ENCODE measurements around the gene TMPRSS7.
A peak's percentile ranks its signal among the peaks of the same experiment; 100 is the strongest.
"Not testable (repeated sequence)": the region's sequence is repeated elsewhere in the genome, so short reads cannot be mapped to it uniquely, and the experiment has no call there.

Gene TMPRSS7

GRCh38 chr3:112012205-112012992, 22.1 kb upstream of the TMPRSS7 start:
- no peak for DNase-seq (ENCODE audit: low spot score)

GRCh38 chr3:112013058-112013783, 21.3 kb upstream of the TMPRSS7 start:
- DNase-seq (ENCODE audit: low spot score) = peak; percentile 63

- no peak for DNase-seq (ENCODE audit: low spot score)
These were observed 20.8 kb upstream of the TMPRSS7 start for GRCh38 chr3:112013784-112014143.

GRCh38 chr3:112017091-112017490, 17.4 kb upstream of the TMPRSS7 start:
- no peak for DNase-seq (ENCODE audit: low spot score)

- DNase-seq (ENCODE audit: low spot score) = no peak
These were observed 15.8 kb upstream of the TMPRSS7 start for GRCh38 chr3:112018712-112019111.

GRCh38 chr3:112019716-112020115, 14.8 kb upstream of the TMPRSS7 start:
- DNase-seq (ENCODE audit: low spot score) = no peak

- no peak for DNase-seq (ENCODE audit: low spot score)
These were observed 13.9 kb upstream of the TMPRSS7 start for GRCh38 chr3:112020674-112021085.

GRCh38 chr3:112027142-112027541, 7.4 kb upstream of the TMPRSS7 start:
- DNase-seq (ENCODE audit: low spot score) = no peak

GRCh38 chr3:112027826-112028225, 6.7 kb upstream of the TMPRSS7 start:
- no peak for DNase-seq (ENCODE audit: low spot score)

- DNase-seq (ENCODE audit: low spot score) = no peak
These were observed 3.6 kb upstream of the TMPRSS7 start for GRCh38 chr3:112030901-112031300.

GRCh38 chr3:112032098-112032731, 2.3 kb upstream of the TMPRSS7 start:
- DNase-seq (ENCODE audit: low spot score) = no peak

GRCh38 chr3:112035241-112035640, 705 bp downstream of the TMPRSS7 start:
- no peak for DNase-seq (ENCODE audit: low spot score)

GRCh38 chr3:112037194-112037593, 2.7 kb downstream of the TMPRSS7 start:
- not testable (repeated sequence) for DNase-seq (ENCODE audit: low spot score)

- peak; percentile 10 for DNase-seq (ENCODE audit: low spot score)
These were observed 4.3 kb downstream of the TMPRSS7 start for GRCh38 chr3:112038863-112039262.

GRCh38 chr3:112041321-112041720, 6.8 kb downstream of the TMPRSS7 start:
- no peak for DNase-seq (ENCODE audit: low spot score)

GRCh38 chr3:112042842-112043280, 8.3 kb downstream of the TMPRSS7 start:
- no peak for DNase-seq (ENCODE audit: low spot score)

- DNase-seq (ENCODE audit: low spot score) = peak; percentile 55
These were observed 9.2 kb downstream of the TMPRSS7 start for GRCh38 chr3:112043621-112044201.

- DNase-seq (ENCODE audit: low spot score) = no peak
These were observed 12.1 kb downstream of the TMPRSS7 start for GRCh38 chr3:112046599-112046998.

GRCh38 chr3:112047264-112047663, 12.7 kb downstream of the TMPRSS7 start:
- DNase-seq (ENCODE audit: low spot score) = no peak

- no peak for DNase-seq (ENCODE audit: low spot score)
These were observed 14.4 kb downstream of the TMPRSS7 start for GRCh38 chr3:112048911-112049310.

- no peak for DNase-seq (ENCODE audit: low spot score)
These were observed 18.7 kb downstream of the TMPRSS7 start for GRCh38 chr3:112053229-112053628.

GRCh38 chr3:112056451-112056929, 22.0 kb downstream of the TMPRSS7 start:
- DNase-seq (ENCODE audit: low spot score) = peak; percentile 11

Measured in hepatic stellate cell (primary cell).